ENCODE measurements around the gene DPYSL3.
A peak's percentile ranks its signal among the peaks of the same experiment; 100 is the strongest.

- TF ChIP-seq CTCF (IDR thresholded peaks at IDR 0.05 in 2 of 3, conservative IDR thresholded peaks at IDR 0.05 in 1 of 3; ENCODE audit: borderline replicate concordance in 1 of 3, insufficient read depth in 1 of 3, low read depth in 2 of 3, low read length in 2 of 3) (peak in 2 of 3 experiments; percentile 26 to 30; a peak in 2 of 6 replicates), MAX (IDR thresholded peaks at IDR 0.05) (no peak), CBX3 (IDR thresholded peaks at IDR 0.05; ENCODE audit: low read depth) (no peak), YY1 (IDR thresholded peaks at IDR 0.05; ENCODE audit: extremely low read depth, insufficient replicate concordance, low read depth, low read length) (no peak), SRF (IDR thresholded peaks at IDR 0.05; ENCODE audit: low read depth) (no peak), EZH2 (IDR thresholded peaks at IDR 0.05) (no peak), EGR1 (IDR thresholded peaks at IDR 0.05; ENCODE audit: low read depth) (no peak)
These were observed 163.8 kb downstream of the DPYSL3 start for GRCh38 chr5:147346006-147346561.
